ENCODE results near the gene PTPRG. TPM values are rescaled to one million over a fixed set of nuclear protein-coding genes. Genes with fewer than 3 reads are reported as not detected.

PTPRG gene
- total RNA-seq, 2 experiments from 2014 or later = 0.13 to 0.70 TPM

GRCh38 chr3:62187022-62187431, 625.7 kb downstream of the PTPRG start:
- no peak overlapping the region for H2AFZ ChIP-seq (ENCODE audit: low read length)
- ChIA-PET POLR2A (interaction anchor here (0.6 to 0.7 kb wide), 3 partner anchors 93 to 257 kb away, joined by 3 read pairs; no protein-coding TSS in a partner anchor), CTCF (ENCODE audit: unreplicated experiment) (no interaction called here)
- H3K79me2 ChIP-seq (ENCODE audit: insufficient read depth, low read depth, low read length) = no peaks in the 10 kb centered on the region
- intact Hi-C loops (cut with micrococcal nuclease; ENCODE audit: unreplicated experiment) = loop anchor here (10.0 kb wide), 1 partner anchor 332 kb away; no protein-coding TSS in a partner anchor
- no peaks in the 10 kb centered on the region for H3K9me3 ChIP-seq (ENCODE audit: low read length)
- H3K4me2 ChIP-seq (ENCODE audit: low read length) = no peak overlapping the region
- no peak overlapping the region for H3K27ac ChIP-seq (ENCODE audit: low read depth, low read length, poor library complexity, severe bottlenecking)
- BruUV-seq (replicated peaks) = no TSS peak
- H3K36me3 ChIP-seq (ENCODE audit: insufficient read depth, low read length) = no peaks in the 10 kb centered on the region
- TF ChIP-seq CTCF (conservative IDR thresholded peaks at IDR 0.05; ENCODE audit: low read length) = peak; percentile 64
- TF ChIP-seq EZH2phosphoT487 (IDR thresholded peaks at IDR 0.05; ENCODE audit: borderline replicate concordance, low read depth, low read length) = no peak
- DNase-seq (ENCODE audit: low spot score) = peak; percentile 14
- H3K4me1 ChIP-seq (ENCODE audit: insufficient read depth, low read length, poor library complexity, severe bottlenecking) = no peaks in the 10 kb centered on the region
- H3K9me2 ChIP-seq (ENCODE audit: insufficient read depth, low read length) = no peaks in the 10 kb centered on the region
- no peaks in the 10 kb centered on the region for H4K20me1 ChIP-seq (ENCODE audit: insufficient read depth, low read length)
- no peak overlapping the region for H3K4me3 ChIP-seq (ENCODE audit: low read depth, low read length, poor library complexity, severe bottlenecking)

- peak; percentile 69 for DNase-seq (ENCODE audit: low spot score)
- Histone ChIP-seq H3K27ac (ENCODE audit: low read depth, low read length, poor library complexity, severe bottlenecking) (no peak overlapping the region), H3K9me2 (ENCODE audit: insufficient read depth, low read length) (no peaks in the 10 kb centered on the region), H3K36me3 (ENCODE audit: insufficient read depth, low read length) (no peaks in the 10 kb centered on the region), H3K4me2 (ENCODE audit: low read length) (peak overlapping the region; percentile 33; the same call in 1 of the 2 replicates), H3K79me2 (ENCODE audit: insufficient read depth, low read depth, low read length) (no peaks in the 10 kb centered on the region), H3K4me3 (ENCODE audit: low read depth, low read length, poor library complexity, severe bottlenecking) (no peak overlapping the region), H4K20me1 (ENCODE audit: insufficient read depth, low read length) (no peaks in the 10 kb centered on the region), H3K9me3 (ENCODE audit: low read length) (no peaks in the 10 kb centered on the region), H3K4me1 (ENCODE audit: insufficient read depth, low read length, poor library complexity, severe bottlenecking) (no peaks in the 10 kb centered on the region), H2AFZ (ENCODE audit: low read length) (peak overlapping the region; percentile 8; the same call in 1 of the 2 replicates)
- no TSS peak for BruUV-seq (replicated peaks)
- POLR2A ChIA-PET = no interaction called here
- TF ChIP-seq CTCF (conservative IDR thresholded peaks at IDR 0.05; ENCODE audit: low read length) = peak; percentile 93
- TF ChIP-seq EZH2phosphoT487 (IDR thresholded peaks at IDR 0.05; ENCODE audit: borderline replicate concordance, low read depth, low read length) = no peak
- CTCF ChIA-PET (ENCODE audit: unreplicated experiment) = interaction anchor here (0.5 to 1.0 kb wide), 3 partner anchors 20 to 807 kb away, joined by 3 to 4 read pairs (median 3); no protein-coding TSS in a partner anchor
- intact Hi-C loops (cut with micrococcal nuclease; ENCODE audit: unreplicated experiment) = loop anchor here (10.0 kb wide), 1 partner anchor 334 kb away; no protein-coding TSS in a partner anchor
Observed at GRCh38 chr3:62188681-62189375, 627.5 kb downstream of the PTPRG start.

- no peak for DNase-seq (ENCODE audit: low spot score)
- Histone ChIP-seq H3K4me1 (ENCODE audit: insufficient read depth, low read length, poor library complexity, severe bottlenecking) (no peaks in the 10 kb centered on the region), H3K9me2 (ENCODE audit: insufficient read depth, low read length) (no peaks in the 10 kb centered on the region), H3K4me3 (ENCODE audit: low read depth, low read length, poor library complexity, severe bottlenecking) (no peak overlapping the region), H4K20me1 (ENCODE audit: insufficient read depth, low read length) (no peaks in the 10 kb centered on the region), H3K79me2 (ENCODE audit: insufficient read depth, low read depth, low read length) (no peaks in the 10 kb centered on the region), H3K27ac (ENCODE audit: low read depth, low read length, poor library complexity, severe bottlenecking) (no peak overlapping the region), H3K4me2 (ENCODE audit: low read length) (no peak overlapping the region), H2AFZ (ENCODE audit: low read length) (no peak overlapping the region), H3K9me3 (ENCODE audit: low read length) (no peaks in the 10 kb centered on the region), H3K36me3 (ENCODE audit: insufficient read depth, low read length) (no peaks in the 10 kb centered on the region)
- ChIA-PET CTCF (ENCODE audit: unreplicated experiment) (interaction anchor here (1.0 kb wide), 1 partner anchor 807 kb away, joined by 3 read pairs; no protein-coding TSS in a partner anchor), POLR2A (no interaction called here)
- TF ChIP-seq EZH2phosphoT487 (IDR thresholded peaks at IDR 0.05; ENCODE audit: borderline replicate concordance, low read depth, low read length) (no peak), CTCF (conservative IDR thresholded peaks at IDR 0.05; ENCODE audit: low read length) (no peak)
- intact Hi-C loops (cut with micrococcal nuclease; ENCODE audit: unreplicated experiment) = loop anchor here (10.0 kb wide), 1 partner anchor 335 kb away; no protein-coding TSS in a partner anchor
- no TSS peak for BruUV-seq (replicated peaks)
Observed at GRCh38 chr3:62189376-62189698, 628.0 kb downstream of the PTPRG start.
